EL (cell line): ENCODE measurements around the gene GBF1.
A peak's percentile ranks its signal among the peaks of the same experiment; 100 is the strongest.
"Not testable (repeated sequence)": the region's sequence is repeated elsewhere in the genome, so short reads cannot be mapped to it uniquely, and the experiment has no call there.

Experiments
- DNase-seq: peaks from one replicate; pipeline ENCODE4 v3.0.0-alpha.2; 2016

Gene GBF1, protein sequence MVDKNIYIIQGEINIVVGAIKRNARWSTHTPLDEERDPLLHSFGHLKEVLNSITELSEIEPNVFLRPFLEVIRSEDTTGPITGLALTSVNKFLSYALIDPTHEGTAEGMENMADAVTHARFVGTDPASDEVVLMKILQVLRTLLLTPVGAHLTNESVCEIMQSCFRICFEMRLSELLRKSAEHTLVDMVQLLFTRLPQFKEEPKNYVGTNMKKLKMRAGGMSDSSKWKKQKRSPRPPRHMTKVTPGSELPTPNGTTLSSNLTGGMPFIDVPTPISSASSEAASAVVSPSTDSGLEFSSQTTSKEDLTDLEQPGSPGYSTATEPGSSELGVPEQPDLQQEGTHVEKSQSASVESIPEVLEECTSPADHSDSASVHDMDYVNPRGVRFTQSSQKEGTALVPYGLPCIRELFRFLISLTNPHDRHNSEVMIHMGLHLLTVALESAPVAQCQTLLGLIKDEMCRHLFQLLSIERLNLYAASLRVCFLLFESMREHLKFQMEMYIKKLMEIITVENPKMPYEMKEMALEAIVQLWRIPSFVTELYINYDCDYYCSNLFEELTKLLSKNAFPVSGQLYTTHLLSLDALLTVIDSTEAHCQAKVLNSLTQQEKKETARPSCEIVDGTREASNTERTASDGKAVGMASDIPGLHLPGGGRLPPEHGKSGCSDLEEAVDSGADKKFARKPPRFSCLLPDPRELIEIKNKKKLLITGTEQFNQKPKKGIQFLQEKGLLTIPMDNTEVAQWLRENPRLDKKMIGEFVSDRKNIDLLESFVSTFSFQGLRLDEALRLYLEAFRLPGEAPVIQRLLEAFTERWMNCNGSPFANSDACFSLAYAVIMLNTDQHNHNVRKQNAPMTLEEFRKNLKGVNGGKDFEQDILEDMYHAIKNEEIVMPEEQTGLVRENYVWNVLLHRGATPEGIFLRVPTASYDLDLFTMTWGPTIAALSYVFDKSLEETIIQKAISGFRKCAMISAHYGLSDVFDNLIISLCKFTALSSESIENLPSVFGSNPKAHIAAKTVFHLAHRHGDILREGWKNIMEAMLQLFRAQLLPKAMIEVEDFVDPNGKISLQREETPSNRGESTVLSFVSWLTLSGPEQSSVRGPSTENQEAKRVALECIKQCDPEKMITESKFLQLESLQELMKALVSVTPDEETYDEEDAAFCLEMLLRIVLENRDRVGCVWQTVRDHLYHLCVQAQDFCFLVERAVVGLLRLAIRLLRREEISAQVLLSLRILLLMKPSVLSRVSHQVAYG (N-terminal part only)

DNA sequence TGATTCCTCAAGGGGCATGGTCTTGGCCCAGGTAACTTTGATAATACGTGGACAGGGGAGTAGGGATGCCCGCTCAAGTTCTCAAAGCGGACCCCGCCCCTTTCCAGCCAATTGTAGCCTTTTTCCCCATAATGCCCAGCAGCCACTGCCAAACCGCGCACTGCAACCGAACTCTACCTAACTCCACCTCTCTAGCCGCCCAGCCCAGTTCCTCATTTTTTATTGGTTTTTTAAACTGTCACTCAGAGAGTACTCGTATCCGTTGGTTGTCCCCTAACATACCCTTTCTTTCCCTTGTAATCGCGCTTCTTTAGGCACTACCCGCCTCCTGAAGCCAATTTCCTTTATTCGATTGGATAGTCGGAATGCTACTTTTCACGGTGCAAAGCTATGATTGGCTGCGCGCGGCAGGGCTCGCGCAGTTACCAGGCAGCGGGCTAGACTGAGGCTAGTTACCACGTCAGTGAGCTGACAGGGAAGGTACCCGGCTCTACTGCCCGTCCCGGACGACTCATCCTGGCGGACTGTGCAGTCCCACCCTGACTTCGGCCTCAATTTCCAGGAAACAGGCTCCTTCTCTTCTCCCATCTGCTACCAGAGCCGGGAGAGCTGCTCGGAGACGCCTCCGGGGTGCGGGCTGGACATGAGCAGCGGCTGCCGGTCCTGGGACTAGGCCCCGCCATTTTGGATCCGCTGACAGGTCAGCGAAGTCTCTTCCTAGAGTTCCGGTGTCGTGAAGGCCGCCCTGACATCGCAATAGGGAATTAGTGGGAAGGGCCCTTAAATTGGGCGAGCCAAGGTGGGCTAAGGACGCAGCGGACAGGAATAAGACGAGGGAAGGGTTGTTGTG lies at the start of gene GBF1:
TSS of gene GBF1 (plus strand) at position 451 of the 850 bp plus-strand sequence. CDS start 13,407 bp downstream, outside the sequence.
- DNase-seq: peak; percentile 100

DNA sequence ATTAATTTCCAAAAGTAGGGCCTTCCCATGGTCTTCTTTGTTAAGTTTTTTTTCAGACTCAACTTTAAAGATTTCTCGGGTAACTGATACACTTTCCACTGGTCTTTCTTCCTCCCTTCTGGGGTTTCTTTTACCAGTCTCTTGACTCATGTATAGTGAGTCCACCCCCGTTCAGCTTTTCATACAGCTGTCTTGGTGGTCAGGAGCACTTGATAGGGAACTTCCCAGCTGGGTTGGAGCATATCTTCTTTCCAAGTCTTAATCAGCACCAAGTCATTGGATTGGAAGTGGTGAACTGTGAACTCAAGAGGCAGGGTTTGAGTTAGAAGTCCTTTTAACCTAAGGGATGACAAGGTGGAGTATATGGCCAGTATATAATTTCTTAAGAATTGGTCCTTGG lies 48.4 kb upstream of the GBF1 start:
- DNase-seq: no peak

DNA sequence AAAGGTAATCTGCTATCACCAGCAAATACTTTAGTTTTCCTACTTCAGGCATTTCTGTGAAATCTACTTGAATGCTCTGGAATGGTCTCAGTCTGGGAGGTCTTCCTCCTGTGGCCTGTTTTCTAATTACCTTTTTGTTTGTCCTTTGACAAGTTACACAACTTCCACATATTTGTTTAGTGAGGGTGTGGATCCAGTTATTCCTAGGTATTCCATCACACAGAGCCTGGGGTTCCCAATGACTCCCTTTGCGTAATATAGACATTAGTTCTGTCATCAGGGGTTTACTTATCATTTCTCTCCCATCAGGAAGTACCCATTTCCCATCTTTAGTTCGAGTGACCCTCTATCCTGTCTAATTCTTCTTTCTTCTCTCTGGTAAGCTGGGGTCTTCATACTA lies 47.3 kb upstream of the GBF1 start:
- no peak for DNase-seq

DNA sequence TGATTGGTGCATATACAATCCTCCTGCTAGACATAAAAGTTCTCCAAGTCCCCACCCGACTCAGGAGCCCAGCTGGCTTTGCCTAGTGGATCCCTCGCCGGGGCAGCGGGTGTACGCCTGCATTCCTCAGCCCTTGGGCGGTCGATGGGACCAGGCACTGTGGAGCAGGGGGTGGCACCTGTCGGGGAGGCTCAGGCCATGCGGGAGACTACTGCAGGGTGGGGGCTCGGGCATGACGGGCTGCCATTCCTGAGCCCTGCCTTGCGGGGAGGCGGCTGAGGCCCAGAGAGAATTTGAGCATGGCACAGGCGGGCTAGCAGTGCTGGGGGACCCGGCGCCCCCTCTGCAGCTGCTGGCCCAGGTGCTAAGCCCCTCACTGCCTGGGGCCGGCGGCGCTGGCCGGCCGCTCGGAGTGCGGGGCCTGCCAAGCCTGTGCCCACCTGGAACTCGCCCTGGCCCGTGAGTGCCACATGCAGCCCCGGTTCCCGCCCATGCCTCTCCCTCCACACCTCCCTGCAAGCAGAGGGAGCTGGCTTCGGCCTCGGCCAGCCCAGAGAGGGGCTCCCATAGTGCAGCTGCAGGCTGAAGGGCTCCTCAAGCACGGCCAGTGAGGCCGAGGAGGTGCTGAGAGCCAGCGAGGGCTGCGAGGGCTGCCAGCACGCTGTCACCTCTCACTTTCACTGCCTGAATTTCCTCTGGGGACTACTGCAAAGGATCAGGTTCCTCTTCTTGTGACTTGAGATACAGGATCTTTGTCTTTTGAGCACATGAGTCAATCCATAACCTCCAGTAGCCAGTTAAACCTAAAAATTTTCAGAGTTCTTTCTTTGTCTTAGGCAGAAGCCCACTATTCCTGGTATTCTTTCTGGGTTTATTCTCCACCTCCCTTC lies 44.3 kb upstream of the GBF1 start:
- no peak for DNase-seq

DNA sequence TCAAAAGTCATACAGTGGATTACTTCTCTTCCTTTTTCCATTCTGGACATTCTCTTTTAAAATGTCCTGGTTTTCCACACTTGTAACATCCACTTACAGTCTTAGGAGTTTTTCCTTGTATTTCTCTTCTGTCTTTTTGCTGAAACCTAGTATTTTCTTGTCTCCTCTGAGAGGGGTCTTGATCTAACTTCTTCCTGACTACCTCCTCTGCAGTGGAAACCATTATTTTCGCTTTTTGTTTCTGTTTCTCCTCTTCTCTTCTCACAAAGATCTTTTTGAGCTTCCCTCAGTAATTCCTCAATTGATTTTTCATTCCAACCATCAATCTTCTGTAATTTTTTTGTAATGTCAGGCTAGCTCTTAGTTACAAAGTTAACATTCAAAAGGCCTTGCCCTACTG lies 42.9 kb upstream of the GBF1 start:
- no peak for DNase-seq

DNA sequence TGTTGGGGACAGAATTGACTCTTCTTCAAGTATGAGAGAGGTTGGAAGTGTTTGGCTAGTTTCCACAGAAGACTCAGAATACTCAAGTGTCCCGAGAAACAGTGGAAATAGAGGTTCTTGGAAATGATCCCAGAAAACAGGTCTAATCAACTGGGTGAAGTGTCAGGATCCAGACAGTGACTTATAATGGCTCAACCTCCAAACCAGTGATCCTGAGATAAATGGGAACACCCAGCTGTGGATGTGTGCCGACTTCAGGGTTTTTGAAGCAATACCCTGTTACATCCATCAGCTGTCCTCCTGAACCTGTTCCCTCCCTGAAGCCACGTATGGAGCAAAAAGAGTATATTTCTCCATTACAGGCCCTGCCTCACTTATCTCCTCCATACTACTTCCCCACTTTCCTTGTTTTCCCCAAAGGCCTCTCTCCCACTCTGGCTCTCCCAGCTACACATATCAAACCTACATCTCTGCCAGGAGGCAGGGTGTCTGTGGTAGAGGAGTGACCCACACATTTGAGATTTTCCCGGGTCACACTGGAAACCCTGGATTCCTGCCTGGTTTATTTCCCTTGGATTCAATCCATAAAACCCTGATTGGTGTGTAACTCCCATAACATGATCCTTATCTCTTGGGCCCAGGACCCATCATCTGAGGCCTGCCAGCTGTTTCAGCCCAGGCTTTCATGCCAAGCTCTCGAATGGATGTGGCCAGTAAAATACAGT lies 36.9 kb upstream of the GBF1 start:
- peak; percentile 65 for DNase-seq

DNA sequence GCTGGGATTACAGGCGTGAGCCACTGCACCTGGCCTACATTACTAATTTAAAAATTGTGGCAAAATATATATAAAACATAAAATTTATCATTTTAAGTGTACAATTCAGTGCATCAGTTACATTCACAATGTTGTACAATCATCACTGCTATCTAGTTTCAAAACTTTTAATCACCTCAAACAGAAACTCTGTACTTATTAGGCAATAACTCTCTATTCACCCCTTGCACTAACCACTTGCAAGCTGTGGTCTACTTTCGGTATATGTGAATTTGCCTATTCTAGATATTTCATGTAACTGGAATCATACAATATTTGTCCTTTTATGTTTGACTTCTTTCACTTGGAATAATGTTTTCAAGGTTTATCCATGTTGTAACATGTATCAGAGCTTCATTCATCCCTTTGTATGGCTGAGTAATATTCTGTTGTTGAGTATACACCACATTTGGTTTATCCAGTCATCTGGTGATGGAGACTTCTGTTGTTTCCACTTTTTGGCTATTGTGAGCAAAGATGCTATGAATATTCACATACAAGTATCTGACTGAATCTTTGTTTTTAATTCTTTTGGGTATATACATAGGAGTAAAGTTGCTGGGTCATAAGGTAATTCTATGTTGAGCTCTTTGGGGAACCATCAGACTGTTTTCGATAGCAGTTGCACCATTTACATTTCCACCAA lies 33.6 kb upstream of the GBF1 start:
- no peak for DNase-seq

DNA sequence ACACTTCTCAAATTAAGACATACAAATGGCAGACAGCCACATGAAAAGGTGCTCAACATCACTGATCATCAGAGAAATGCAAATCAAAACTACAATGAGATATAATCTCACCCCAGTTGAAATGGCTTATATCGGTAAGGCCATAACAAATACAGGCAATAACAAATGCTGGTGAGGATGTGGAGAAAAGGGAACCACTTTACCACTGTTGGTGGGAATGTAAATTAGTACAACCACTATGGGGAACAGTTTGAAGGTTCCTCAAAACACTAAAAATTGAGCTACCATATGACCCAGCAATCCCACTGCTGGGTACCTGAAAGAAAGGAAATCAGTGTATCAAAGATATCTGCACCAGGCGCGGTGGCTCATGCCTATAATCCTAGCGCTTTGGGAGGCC lies 31.7 kb upstream of the GBF1 start:
- not testable (repeated sequence) for DNase-seq

DNA sequence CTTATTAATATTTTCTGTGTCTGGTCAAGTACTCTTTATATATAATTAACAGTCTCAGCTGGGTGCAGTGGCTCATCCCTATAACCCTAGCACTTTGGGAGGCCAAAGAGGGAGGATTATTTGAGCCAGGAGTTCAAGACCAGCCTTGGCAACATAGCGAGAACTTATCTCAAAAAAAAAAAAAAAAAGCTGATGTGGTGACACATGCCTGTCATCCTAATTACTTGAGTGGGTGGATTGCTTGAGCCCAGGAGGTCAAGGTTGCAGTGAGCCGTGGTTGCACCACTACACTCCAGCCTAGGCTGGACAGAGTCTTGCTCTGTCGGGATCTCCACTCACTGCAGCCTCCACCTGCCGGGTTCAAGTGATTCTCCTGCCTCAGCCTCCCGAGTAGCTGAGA lies 26.0 kb upstream of the GBF1 start:
- no peak for DNase-seq

DNA sequence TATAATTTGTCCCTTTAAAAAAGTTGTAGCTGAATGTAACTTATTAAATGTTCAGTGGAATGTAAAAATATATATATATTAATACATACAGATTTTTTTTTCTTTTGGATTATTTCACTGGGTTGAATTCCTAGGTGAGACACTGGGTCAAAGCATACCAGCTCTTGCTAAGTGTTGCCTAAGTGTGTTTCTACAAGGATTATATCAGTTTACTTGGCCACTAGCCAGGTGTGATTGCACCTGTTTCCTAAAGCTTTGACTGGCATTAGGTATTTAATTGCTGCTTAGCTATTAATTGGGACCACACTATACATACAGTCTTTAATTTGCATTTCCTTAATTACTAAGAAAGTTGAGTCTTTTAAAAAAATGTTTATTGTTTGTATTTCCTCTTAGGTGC lies 24.7 kb upstream of the GBF1 start:
- DNase-seq: no peak

DNA sequence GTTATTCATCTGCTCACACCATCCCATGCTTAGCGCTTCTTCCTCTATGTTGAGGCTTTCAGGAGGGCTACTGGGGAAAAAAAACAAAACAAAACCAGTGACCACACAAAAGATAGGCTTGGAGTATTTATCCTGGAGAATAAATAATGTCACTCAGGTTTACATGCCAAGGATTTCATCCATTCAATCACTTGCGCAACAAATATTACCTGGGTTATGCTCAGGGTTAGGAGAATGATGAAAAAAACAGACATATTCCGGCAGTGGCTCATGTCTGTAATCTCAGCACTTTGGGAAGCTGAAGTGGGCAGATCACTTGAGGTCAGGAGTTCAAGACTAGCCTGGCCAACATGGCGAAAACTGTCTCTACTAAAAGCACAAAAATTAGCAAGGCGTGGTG lies 22.5 kb upstream of the GBF1 start:
- DNase-seq: no peak

DNA sequence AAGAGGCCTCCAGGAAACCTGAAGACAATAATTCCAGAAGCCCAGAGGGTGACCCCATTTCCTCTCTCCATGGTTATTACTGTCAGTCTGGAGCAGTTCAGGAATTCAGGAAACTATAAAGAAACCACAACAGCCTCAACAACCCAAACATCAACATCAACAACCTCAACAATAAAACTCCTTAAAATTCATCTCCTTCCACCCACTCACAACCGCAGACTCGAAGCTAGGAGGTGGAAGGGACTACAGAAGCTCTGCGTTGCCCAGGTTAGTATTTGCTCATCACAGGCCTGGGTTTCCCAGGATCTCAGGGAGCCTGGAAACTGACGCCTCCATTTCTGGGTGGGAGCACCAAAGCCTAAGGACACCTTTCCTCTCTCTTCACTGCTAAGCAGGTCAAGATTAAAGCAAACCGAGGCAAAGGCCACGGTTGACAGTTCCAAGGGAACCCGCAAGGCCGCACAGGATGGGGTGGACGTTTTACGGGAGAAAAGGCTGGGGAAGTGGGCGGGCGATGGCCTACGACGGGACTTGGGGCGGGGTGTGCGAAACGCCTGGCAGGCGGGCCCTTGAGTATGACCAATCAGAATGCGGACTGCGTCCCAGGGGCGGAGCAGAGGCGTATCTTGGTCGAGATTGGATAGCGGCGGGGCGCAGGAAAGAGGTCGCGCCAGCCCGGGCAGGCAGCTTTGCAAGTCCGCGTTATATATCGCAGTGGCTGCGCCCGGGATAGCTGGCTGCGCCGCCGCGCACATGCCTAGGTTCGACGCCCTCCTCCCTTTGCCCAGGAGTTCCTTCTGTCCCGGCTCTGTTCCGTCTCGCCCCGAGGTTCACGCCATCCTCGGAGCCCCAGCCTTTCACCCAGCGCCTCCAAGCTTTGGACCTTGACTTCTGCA lies 19.4 kb upstream of the GBF1 start, which contains the start of gene ELOVL3:
TSS of gene ELOVL3 (plus strand) at position 654 of the 896 bp plus-strand sequence. CDS start 250 bp downstream, outside the sequence.
- DNase-seq: peak; percentile 92

DNA sequence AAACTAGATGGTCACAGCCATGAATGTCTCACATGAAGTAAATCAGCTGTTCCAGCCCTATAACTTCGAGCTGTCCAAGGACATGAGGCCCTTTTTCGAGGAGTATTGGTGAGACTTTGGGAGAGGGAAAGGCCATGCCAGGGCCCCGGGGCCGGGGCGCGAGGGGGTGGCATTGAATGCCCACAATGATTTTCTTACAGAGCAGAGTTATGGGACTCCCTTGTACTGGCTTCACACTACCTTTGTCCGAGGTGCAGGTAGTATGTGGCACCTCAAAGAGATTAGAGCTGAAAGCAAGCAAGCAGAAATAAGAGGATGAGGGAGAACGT lies 18.8 kb upstream of the GBF1 start:
- DNase-seq: no peak

DNA sequence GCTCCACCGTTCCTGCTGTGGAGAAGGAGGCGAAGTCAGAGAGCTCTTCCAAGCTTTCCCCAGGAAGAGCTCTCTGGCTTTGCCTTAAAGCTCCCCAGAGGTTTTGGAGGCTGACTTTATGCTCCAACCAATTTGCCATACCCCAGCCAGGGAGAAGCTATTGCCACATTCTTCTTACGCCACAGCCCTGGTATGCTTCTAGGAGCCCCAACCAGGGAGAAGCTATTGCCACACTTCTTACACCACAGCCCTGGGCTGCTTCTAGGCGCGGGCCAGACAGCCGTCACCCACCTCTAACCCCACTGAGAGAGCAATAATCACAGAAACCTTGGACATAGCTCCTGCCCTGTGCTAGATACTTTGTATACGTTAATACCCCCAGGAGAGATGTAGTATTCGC lies 18.3 kb upstream of the GBF1 start:
- DNase-seq: peak; percentile 78

DNA sequence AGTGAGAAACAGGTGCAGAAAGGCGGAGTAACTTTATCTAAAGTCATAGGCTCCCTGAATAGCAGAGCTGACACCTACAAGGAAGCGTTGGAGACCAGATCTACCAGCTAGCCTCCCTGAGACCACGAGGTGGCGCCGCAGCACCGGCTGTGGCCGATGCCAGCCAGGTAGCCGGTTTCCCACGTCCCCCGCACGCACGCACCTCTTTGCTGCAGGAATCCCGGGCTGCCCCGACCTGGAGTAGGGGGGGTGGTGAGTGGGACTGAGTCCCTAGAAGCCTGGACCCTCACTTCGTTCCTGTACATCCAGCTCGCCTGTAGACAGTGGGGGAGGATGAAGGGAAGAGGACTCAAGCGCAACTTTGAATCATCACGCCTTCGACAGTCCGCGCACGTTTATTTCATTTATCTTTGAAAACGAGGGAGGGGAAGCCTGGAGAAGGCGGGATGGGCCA lies 15.5 kb upstream of the GBF1 start:
- peak; percentile 74 for DNase-seq

DNA sequence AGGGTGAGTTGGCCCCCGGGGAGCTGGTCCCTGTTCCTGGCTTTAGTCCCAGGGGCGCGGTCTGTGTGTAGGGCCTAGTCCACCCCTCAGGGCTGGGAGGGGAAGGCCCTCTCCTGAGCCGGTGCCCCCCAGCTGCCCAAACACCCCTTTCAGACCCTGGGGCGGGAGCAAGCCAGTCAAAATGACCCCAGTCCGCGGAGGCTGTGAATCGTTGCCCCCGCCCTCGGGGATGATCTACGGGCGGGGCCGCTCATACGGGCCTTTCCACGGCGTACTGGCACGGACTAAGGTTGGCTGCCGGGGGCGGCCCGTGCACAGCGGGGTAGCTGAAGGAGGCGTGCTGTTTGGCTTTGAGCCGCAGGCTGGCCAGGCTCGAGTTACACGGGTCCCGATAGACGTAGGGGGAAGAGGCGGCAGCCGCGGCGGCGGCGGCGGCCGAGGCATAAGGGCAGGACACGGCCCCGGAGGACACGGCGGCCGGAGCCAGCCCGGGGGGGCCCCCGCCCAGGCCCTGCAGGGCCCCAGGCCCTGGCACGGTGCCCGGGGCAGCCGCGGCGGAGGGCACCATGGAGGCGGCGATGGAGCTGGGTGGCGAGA lies 15.0 kb upstream of the GBF1 start:
- DNase-seq: peak; percentile 77

DNA sequence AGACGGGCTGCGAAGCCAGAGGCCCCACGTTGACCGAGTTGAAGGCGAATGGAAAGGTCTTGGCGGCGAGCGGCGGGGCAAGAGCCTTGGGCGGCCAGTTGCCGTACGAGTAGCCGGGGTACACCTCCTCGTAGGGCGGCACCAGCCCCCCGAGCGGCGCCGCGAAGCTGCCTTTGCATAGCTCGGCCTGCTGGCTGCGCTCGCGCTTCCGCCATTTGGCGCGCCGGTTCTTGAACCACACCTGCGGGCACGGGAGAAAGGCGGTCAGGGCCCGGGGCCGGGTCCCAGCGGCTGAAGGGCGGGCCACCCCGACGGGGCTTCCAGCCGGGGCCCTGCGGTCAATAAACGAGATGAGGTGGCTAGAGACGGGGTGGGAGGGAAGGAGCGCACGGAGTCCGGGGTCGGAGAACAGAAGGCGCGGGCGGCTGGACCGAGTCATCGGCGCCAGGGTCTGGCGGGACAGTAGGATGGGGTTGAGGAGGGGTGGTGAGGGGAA lies 14.4 kb upstream of the GBF1 start:
- DNase-seq: peak; percentile 26
